GM12878 (cell line): Measurements from ENCODE around the gene AFAP1. TPM values are rescaled to one million over a fixed set of nuclear protein-coding genes. Genes with fewer than 3 reads are reported as not detected.
A peak's percentile ranks its signal among the peaks of the same experiment; 100 is the strongest.

Experiments
- ATAC-seq: fragments of 200-7000 bp; cut with Tn5 transposase; 3 replicates; pipeline ENCODE4 v1.9.1; 2020; ENCODE audit warnings: mild to moderate bottlenecking, moderate library complexity
- BruUV-seq: library from RNA; stranded (reverse); fragments of 400-500 nt; replicated peaks from 2 replicates; lab custom pipeline; 2021; lab: Mats Ljungman, UMichigan
- CTCF ChIA-PET: fragments of 300-600 bp; sonication (Branson Sonifier 250); formaldehyde crosslinking; extraction: SDS; loops from one replicate; lab custom pipeline; 2021; ENCODE audit warnings: inconsistent platforms; lab: Yijun Ruan, JAX
- POLR2A ChIA-PET: fragments of 350-600 bp; formaldehyde crosslinking; extraction: SDS; loops from one replicate; lab custom pipeline; 2021; ENCODE audit warnings: inconsistent platforms; lab: Charles Lee
- RAD21 ChIA-PET: fragments of 300-600 bp; sonication (Branson Sonifier 250); formaldehyde crosslinking; loops from one replicate; lab custom pipeline; 2023; ENCODE audit warnings: antibody characterized with exemption; ENCODE audit not compliant: unreplicated experiment; lab: Charles Lee
- SMC1A ChIA-PET: fragments of 300-600 bp; sonication (Branson Sonifier 250); formaldehyde crosslinking; loops from one replicate; lab custom pipeline; 2023; ENCODE audit not compliant: unreplicated experiment, uncharacterized antibody; lab: Charles Lee
- DNase-seq: peaks from one replicate; pipeline ENCODE4 v3.0.0-alpha.2; 2011; ENCODE audit warnings: low read depth, low spot score
- FAIRE-seq: peaks from 3 replicates; lab custom pipeline; 2011; peaks lifted over from hg19 to GRCh38; lab: Jason Lieb, UNC
- H2AFZ ChIP-seq: 2 replicates; pipeline ENCODE4 v1.6.0; 2011; ENCODE audit warnings: low read depth, low read length, control low read depth; ENCODE audit not compliant: control insufficient read depth
- H3K27ac ChIP-seq: 2 replicates; pipeline ENCODE4 v1.5.1; 2011; ENCODE audit warnings: control low read depth; ENCODE audit not compliant: control insufficient read depth, insufficient read depth
- H3K27me3 ChIP-seq, 2 experiments: replicated peaks in 1 of 2; 2 replicates each; pipeline versions ENCODE4 v1.6.0 to v1.6.1; 2011; ENCODE audit warnings: low read length in 1 of 2; ENCODE audit not compliant: control insufficient read depth in 2 of 2, insufficient read depth in 2 of 2
- H3K36me3 ChIP-seq, 2 experiments: 2 replicates each; pipeline ENCODE4 v1.5.1; 2011; ENCODE audit warnings: low read length in 1 of 2; ENCODE audit not compliant: control insufficient read depth in 2 of 2, insufficient read depth in 2 of 2
- H3K4me1 ChIP-seq: 2 replicates; pipeline ENCODE4 v1.6.1; 2011; ENCODE audit warnings: mild to moderate bottlenecking, low read length, moderate library complexity, mixed read lengths; ENCODE audit not compliant: control insufficient read depth, insufficient read depth
- H3K4me2 ChIP-seq: 2 replicates; pipeline ENCODE4 v1.6.0; 2011; ENCODE audit warnings: control low read depth; ENCODE audit not compliant: control insufficient read depth, insufficient read depth
- H3K4me3 ChIP-seq: fragments of 200-600 bp; sonication (generic); 2 replicates; pipeline ENCODE4 v1.5.1; 2016
- H3K79me2 ChIP-seq: 2 replicates; pipeline ENCODE4 v1.6.0; 2011; ENCODE audit warnings: low read length; ENCODE audit not compliant: control insufficient read depth, insufficient read depth
- H3K9ac ChIP-seq: 2 replicates; pipeline ENCODE4 v1.8.0; 2011; ENCODE audit warnings: low read length, control low read depth, mixed read lengths; ENCODE audit not compliant: control insufficient read depth, insufficient read depth
- H3K9me3 ChIP-seq: replicated peaks from 3 replicates; pipeline ENCODE4 v1.5.1; 2011; ENCODE audit warnings: mild to moderate bottlenecking, low read length; ENCODE audit not compliant: control insufficient read depth, insufficient read depth
- H4K20me1 ChIP-seq: 2 replicates; pipeline ENCODE4 v1.6.0; 2011; ENCODE audit not compliant: control insufficient read depth, insufficient read depth
- BCL11A ChIP-seq: IDR thresholded peaks from 2 replicates; pipeline ENCODE4 v1.6.1; 2011; ENCODE audit warnings: low read depth, low read length
- BCL3 ChIP-seq: IDR thresholded peaks from 2 replicates; pipeline ENCODE4 v1.6.1; 2011; ENCODE audit warnings: borderline replicate concordance, low read depth, mild to moderate bottlenecking, moderate library complexity, low read length; ENCODE audit not compliant: insufficient read depth, poor library complexity, severe bottlenecking
- BRCA1 ChIP-seq: IDR thresholded peaks from 2 replicates; pipeline ENCODE4 v1.6.1; 2011; ENCODE audit warnings: low read depth, low read length, improper control_type of control experiment
- CHD2 ChIP-seq: IDR thresholded peaks from 2 replicates; pipeline ENCODE4 v1.6.1; 2011; ENCODE audit warnings: low read depth, low read length, improper control_type of control experiment, borderline replicate concordance
- EED ChIP-seq: sonication (generic); IDR thresholded peaks from 2 replicates; pipeline ENCODE4 v1.6.1; 2016; ENCODE audit warnings: antibody characterized with exemption, low read depth
- HCFC1 ChIP-seq: fragments of 150-350 bp; IDR thresholded peaks from 2 replicates; pipeline ENCODE4 v1.6.1; 2014; ENCODE audit warnings: low read length
- HDAC6 ChIP-seq: fragments of 200-600 bp; sonication (generic); IDR thresholded peaks from one replicate; pipeline ENCODE4 v1.8.0; 2017; ENCODE audit warnings: antibody characterized with exemption; ENCODE audit not compliant: unreplicated experiment
- IKZF1 ChIP-seq: fragments of 450-650 bp; conservative IDR thresholded peaks from 2 replicates; pipeline ENCODE4 v1.6.1; 2017; ENCODE audit warnings: antibody characterized with exemption, mild to moderate bottlenecking
- NFYB ChIP-seq: IDR thresholded peaks from 2 replicates; pipeline ENCODE4 v1.6.1; 2011; ENCODE audit warnings: low read depth, mild to moderate bottlenecking, low read length, improper control_type of control experiment, moderate library complexity; ENCODE audit not compliant: insufficient read depth
- NR2C1 ChIP-seq: fragments of 450-650 bp; IDR thresholded peaks from 2 replicates; pipeline ENCODE4 v1.6.1; 2017; ENCODE audit warnings: antibody characterized with exemption, mild to moderate bottlenecking, moderate library complexity
- PKNOX1 ChIP-seq: fragments of 450-650 bp; IDR thresholded peaks from 2 replicates; pipeline ENCODE4 v1.6.1; 2016; ENCODE audit warnings: mild to moderate bottlenecking
- POU2F2 ChIP-seq: IDR thresholded peaks from 3 replicates; pipeline ENCODE4 v1.6.1; 2011; ENCODE audit warnings: low read depth, mild to moderate bottlenecking, low read length, borderline replicate concordance
- PRDM15 ChIP-seq: fragments of 450-650 bp; formaldehyde crosslinking; IDR thresholded peaks from 2 replicates; pipeline ENCODE4 v1.4.0; 2020; ENCODE audit warnings: mild to moderate bottlenecking, moderate library complexity
- SIX5 ChIP-seq: IDR thresholded peaks from 2 replicates; pipeline ENCODE4 v1.6.1; 2011; ENCODE audit warnings: mild to moderate bottlenecking, low read depth, low read length, moderate library complexity; ENCODE audit not compliant: severe bottlenecking
- SMARCA5 ChIP-seq: fragments of 450-650 bp; IDR thresholded peaks from 2 replicates; pipeline ENCODE4 v1.6.1; 2017; ENCODE audit warnings: mild to moderate bottlenecking
- TCF3 ChIP-seq: IDR thresholded peaks from 2 replicates; pipeline ENCODE4 v1.6.1; 2012; ENCODE audit warnings: low read depth, mild to moderate bottlenecking, low read length, borderline replicate concordance; ENCODE audit not compliant: insufficient read depth
- ZNF207 ChIP-seq: fragments of 450-650 bp; IDR thresholded peaks from 2 replicates; pipeline ENCODE4 v1.6.1; 2014; ENCODE audit warnings: antibody characterized with exemption, mild to moderate bottlenecking, borderline replicate concordance
- ZNF217 ChIP-seq: fragments of 450-650 bp; IDR thresholded peaks from 2 replicates; pipeline ENCODE4 v1.6.1; 2017; ENCODE audit warnings: antibody characterized with exemption, mild to moderate bottlenecking
- WGBS: methylation state at CpG from one replicate; pipeline ENCODE4 v1.1.6; 2016; ENCODE audit warnings: low lambda C conversion rate; ENCODE audit not compliant: insufficient replicate concordance, insufficient coverage; ENCODE audit errors: missing lambda C conversion rate; 5-methylcytosine and 5-hydroxymethylcytosine counted together
- in situ Hi-C: fragments of 300-500 bp; cut with MboI; formaldehyde crosslinking; loops from 9 replicates; pipeline ENCODE4 v1.14.3; 2018; ENCODE audit warnings: mixed read lengths
- intact Hi-C: fragments of 100-400 bp; cut with micrococcal nuclease; formaldehyde crosslinking; loops from one replicate; pipeline ENCODE4 v1.14.2; 2022; ENCODE audit not compliant: unreplicated experiment
- polyA plus RNA-seq, 11 experiments: library from polyadenylated mRNA; depleted of rRNA in 4 of 11; unstranded in 6 of 11; stranded (reverse) in 5 of 11; fragments of >200 nt; fragmentation: Nextera tagmentation in 4 of 11; fragmentation: Illumina TruSeq in 1 of 11; extraction: Ambion mirVana in 4 of 11; extraction: Trizol in 1 of 11; gene quantifications; 1 replicate in 1 of 11; 2 replicates in 10 of 11; pipeline versions ENCODE4 v1.2.1 to v1.2.3, GENCODE V29; 2011 to 2016; ENCODE audit warnings: inconsistent platforms in 2 of 11, missing spikeins in 2 of 11, low read depth in 1 of 11
- total RNA-seq, 4 experiments: library from RNA; depleted of rRNA in 3 of 4; stranded (reverse); fragments of >200 nt in 3 of 4; fragmentation: Illumina TruSeq in 1 of 4; extraction: Trizol in 1 of 4; gene quantifications; 2 replicates each; pipeline versions ENCODE4 v1.2.1 to v1.2.3, GENCODE V29; 2013 to 2021
- TF ChIP-seq, protein P1 (sequence below): fragments of 450-650 bp; IDR thresholded peaks from 2 replicates; pipeline ENCODE4 v1.6.1; 2016; ENCODE audit warnings: mild to moderate bottlenecking

The AFAP1 gene
- total and polyA plus RNA-seq, 10 of the 15 experiments (the other 5 are each of a cell fraction or from before 2014, with no cell fraction given): 0.02 to 0.23 (median 0.09) TPM; not detected in 1

DNA sequence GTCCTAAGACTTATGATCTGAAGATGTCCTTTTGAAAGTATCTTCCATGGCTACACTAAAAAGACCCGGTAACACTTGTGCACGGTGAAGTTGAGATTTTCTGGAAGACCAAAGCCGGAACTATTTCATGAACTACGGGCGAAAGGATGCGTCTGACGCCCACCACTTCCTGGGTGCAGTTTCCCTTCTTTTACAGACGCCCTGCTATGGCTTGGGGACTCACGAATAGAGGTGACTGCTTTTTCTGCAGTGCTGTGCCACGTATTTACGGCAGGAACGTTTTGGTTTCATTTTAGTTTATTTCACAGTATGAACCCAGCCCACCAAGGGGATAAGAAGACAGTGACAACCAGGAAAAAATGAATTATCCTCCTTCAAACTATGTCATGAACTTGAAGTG is 180.4 kb downstream of the AFAP1 start:
- H4K20me1 ChIP-seq: no peaks in the 10 kb centered on the region
- 18% methylated on average over 12 of the region's 12 CpGs for WGBS
- peaks cover 0 to 2% of the 10 kb centered on the region in 2 experiments; a peak in 2 of 4 replicates for H3K27me3 ChIP-seq
- in situ Hi-C loops (no loop called here), intact Hi-C loops (no loop called here)
- ATAC-seq: peak; percentile 34
- H3K9ac ChIP-seq: no peak overlapping the region
- SMC1A ChIA-PET: no interaction called here
- H3K4me1 ChIP-seq: peaks cover 4% of the 10 kb centered on the region; the same call in 1 of the 2 replicates
- POLR2A ChIA-PET: no interaction called here
- H3K4me2 ChIP-seq: no peak overlapping the region
- no peak for DNase-seq
- FAIRE-seq: no peak
- CTCF ChIA-PET: interaction anchor here (1.4 to 3.2 kb wide), 2 partner anchors 43 to 44 kb away, joined by 4 to 12 read pairs; no protein-coding TSS in a partner anchor
- no peaks in the 10 kb centered on the region for H3K9me3 ChIP-seq
- no peak overlapping the region for H2AFZ ChIP-seq
- H3K4me3 ChIP-seq: no peak overlapping the region
- H3K36me3 ChIP-seq: no peaks in the 10 kb centered on the region
- RAD21 ChIA-PET: no interaction called here
- no peaks in the 10 kb centered on the region for H3K79me2 ChIP-seq
- H3K27ac ChIP-seq: no peak overlapping the region
- BruUV-seq: no TSS peak
- no peak for TF ChIP-seq ZNF207
- TF ChIP-seq POU2F2: no peak
- TF ChIP-seq NR2C1: no peak
- no peak for TF ChIP-seq NFYB
- no peak for TF ChIP-seq EED
- no peak for TF ChIP-seq IKZF1
- TF ChIP-seq HDAC6: no peak
- TF ChIP-seq, protein P1, sequence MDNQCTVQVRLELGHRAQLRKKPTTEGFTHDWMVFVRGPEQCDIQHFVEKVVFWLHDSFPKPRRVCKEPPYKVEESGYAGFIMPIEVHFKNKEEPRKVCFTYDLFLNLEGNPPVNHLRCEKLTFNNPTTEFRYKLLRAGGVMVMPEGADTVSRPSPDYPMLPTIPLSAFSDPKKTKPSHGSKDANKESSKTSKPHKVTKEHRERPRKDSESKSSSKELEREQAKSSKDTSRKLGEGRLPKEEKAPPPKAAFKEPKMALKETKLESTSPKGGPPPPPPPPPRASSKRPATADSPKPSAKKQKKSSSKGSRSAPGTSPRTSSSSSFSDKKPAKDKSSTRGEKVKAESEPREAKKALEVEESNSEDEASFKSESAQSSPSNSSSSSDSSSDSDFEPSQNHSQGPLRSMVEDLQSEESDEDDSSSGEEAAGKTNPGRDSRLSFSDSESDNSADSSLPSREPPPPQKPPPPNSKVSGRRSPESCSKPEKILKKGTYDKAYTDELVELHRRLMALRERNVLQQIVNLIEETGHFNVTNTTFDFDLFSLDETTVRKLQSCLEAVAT: no peak
- no peak for TF ChIP-seq PRDM15 (CRISPR knock-in tag)
- no peak for TF ChIP-seq ZNF217
- TF ChIP-seq PKNOX1: no peak
- TF ChIP-seq SMARCA5: no peak
- TF ChIP-seq BRCA1: no peak
- TF ChIP-seq BCL11A: no peak
- TF ChIP-seq CHD2: no peak
- no peak for TF ChIP-seq TCF3
- no peak for TF ChIP-seq SIX5
- no peak for TF ChIP-seq HCFC1
- no peak for TF ChIP-seq BCL3
